Activated CD4-positive, alpha-beta T cell treated with anti-CD3 and anti-CD28 coated beads, Interleukin-2, amount 50 U/mL, for 1 hour (primary cell): Measurements from ENCODE around the gene MKI67.

Experiments
- DNase-seq: peaks from one replicate; pipeline ENCODE4 v3.0.0-alpha.2; 2020

MKI67 gene

GRCh38 chr10:128080231-128080630, 46.0 kb downstream of the MKI67 start:
- no peak for DNase-seq

DNA sequence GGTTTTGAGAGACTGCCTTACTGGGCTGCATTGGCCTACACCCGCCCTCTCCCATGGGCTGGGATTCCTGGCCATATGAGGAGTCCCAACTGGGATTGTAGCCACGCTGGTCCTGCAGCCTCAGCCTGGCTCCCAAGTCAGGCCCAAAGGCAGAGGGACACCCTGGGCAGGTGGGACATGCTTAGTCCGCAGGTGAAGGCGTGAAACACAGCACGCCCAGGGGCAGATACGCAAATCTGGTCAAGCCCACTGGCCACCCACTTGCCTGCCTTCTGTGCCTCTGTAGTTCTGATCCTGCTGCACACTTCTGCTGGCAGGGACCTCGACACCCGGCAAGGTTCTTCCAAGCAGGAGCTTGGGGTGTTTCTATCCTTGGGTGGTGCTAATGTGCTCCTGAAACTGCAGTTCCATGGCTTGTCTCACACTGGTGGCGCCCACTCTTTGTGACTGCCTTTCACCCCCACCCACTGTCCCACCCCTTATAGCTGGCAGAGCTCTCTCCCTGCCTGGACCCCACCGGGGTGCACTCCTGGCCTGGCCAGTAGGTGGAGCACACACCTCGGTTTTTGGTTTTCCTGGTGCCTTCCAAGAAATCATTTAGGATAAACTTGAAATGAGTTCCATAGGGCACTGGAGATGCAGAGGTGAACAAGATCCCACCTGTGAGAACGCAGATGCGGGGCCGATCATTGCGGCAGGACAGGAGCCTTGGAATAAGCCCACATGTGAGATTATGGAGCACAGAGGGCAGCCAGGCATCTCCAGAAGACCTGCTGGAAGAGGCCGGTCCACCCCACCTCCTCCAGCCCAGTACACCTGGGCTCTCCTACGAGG, 47.9 kb downstream of the MKI67 start:
- DNase-seq, result peak; percentile 36

DNA sequence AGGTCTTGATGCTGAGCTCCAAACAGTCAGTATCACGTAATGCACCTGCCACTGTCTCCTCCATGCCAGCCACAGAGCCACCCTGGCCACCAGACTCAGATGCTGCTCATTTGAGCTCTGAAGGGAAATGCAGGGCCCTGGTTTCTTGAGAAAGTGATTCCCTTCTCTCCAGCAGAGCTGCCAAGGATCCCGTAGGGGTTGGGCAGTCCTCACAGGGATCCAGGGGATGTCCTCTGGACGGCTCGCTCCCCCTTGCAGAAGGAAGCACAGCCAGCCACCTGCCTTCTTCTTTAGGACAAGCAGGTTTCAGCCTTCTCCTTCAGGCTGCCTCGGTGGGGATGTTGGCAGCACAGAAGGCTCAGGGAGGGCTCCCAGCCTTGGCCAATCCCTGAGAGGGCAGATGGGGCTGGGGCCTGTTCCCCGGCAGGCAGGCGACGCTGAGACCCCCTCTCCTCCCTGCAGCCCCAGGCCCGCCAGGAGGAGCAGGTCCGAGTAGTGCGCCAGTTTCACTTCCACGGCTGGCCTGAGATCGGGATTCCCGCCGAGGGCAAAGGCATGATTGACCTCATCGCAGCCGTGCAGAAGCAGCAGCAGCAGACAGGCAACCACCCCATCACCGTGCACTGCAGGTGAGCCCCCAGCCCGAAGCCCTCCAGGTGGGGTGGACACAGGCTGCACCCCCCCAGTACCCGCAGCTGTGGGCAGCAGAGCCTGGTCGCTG, 48.9 kb downstream of the MKI67 start:
- no peak for DNase-seq

GRCh38 chr10:128074589-128074988, 51.6 kb downstream of the MKI67 start:
- DNase-seq, result no peak

- DNase-seq, result no peak
Observed at GRCh38 chr10:128073890-128074289, 52.3 kb downstream of the MKI67 start.

DNA sequence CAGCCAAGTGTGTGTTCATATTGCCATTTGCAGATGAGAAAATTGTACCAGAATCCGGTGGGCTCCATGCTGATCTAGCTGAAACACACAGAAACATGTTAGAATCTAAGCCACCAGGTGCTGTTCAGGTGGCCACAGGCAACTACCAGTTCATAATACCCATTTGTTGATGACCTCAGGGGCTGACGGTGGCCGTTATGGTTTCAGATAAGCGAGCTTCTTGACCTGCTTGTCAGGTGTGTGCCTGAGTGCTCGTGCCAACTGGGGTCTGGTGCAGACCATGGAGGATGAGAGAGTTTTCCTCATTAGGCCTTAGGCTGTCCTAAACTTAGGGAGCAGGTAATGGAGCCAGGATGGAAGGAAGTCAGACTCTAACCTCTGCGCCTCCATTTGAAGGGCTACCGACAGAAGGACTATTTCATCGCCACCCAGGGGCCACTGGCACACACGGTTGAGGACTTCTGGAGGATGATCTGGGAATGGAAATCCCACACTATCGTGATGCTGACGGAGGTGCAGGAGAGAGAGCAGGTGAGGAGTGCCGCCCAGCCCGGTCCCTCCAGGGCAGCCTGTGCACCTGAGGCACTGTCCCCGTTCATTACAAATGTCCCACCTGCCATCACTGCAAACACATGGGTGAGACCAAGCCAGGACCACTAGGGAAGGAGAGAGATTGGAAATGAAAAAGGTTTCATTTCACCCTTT, 53.1 kb downstream of the MKI67 start:
- no peak for DNase-seq

DNA sequence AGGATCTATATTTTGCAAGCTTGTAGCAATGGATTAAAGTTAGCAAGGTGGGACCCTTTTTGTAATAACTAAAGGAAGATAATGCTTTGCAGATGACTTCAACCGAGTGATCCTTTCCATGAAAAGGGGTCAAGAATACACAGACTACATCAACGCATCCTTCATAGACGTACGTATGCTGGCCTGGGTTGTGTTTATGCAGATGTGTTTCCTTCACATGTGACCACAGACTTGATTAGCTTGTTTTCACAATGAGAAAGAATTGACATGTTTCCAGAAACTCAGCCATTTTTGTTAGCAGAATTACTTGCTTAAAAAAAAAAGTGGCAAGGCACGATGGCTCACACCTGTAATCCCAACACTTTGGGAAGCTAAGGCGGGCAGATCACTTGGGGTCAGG, 54.2 kb downstream of the MKI67 start:
- no peak for DNase-seq

GRCh38 chr10:128071417-128071782, 54.8 kb downstream of the MKI67 start:
- no peak for DNase-seq

GRCh38 chr10:128070721-128071416, 55.4 kb downstream of the MKI67 start:
- no peak for DNase-seq

GRCh38 chr10:128070161-128070560, 56.1 kb downstream of the MKI67 start:
- DNase-seq, result no peak

DNA sequence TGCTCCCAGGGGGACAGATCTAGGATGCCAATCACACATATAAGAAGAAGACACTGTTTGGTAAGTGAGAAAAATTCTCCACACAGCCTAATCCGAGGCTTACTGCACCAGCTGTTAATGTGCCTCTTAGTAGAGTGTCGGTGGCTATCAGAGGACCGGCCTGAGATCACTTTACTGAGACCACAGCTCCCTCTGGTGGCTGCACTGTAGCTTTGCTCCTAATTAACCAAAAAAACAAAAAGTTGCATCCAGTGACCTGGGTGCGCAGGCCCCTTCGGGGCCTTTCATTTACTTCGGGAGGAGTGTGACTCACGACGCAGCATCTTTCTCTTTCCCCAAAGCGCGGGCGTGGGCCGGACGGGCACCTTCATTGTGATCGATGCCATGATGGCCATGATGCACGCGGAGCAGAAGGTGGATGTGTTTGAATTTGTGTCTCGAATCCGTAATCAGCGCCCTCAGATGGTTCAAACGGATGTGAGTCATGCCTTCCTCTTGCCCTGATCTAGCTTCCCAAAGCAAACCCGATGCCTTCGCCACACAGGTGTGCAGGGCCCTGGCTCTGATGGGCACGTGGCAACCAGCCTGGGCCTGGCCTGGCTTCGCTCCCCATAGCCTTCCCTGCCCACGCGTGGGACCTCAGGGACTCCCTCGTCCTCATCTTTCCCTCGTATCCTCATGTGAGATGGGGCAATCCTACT, 56.7 kb downstream of the MKI67 start:
- DNase-seq, result peak; percentile 86

DNA sequence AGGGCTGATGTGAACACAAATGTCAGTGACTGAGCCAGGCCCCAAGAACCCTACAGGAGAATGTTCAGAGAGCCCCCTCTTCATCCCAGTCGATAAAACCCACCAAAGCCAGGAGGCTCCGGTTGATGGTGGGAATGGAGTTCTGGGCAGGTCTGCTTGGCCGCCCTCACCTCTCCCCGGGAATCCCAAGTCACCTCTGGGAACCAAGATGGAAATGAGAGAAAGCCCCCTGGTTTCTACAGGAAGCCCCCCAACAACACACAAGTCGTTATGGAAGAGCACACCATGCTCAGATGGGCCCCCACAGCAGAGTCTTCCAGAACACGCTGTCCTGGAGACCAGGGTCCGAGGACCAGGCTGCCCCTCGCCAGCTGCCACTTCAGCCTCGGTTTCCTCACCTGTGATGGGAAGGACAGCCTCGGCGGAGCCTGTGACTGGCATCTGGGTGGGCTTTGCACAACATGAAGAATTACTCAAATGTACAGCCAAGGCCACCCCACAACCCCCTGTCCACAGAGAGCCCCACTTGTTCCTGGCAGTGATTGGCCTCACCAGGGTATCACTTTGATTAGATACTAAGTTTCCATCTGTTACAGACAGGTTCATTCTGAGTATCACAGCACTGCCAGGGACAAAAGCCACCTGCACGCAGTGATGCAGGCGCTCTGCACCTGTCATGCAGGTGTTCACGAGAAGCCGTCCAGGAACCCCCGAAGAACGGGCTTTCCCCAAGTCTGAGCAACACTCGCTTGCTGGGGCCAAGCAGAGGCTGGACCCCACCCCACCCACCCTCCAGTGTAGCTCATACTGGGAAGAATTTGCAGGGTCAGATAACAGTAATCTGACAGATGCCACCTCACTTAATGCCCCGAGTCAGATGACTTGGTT, 57.6 kb downstream of the MKI67 start:
- DNase-seq, result no peak

- no peak for DNase-seq
Observed at GRCh38 chr10:128067691-128068397, 58.4 kb downstream of the MKI67 start.

GRCh38 chr10:128066870-128067382, 59.3 kb downstream of the MKI67 start:
- no peak for DNase-seq

DNA sequence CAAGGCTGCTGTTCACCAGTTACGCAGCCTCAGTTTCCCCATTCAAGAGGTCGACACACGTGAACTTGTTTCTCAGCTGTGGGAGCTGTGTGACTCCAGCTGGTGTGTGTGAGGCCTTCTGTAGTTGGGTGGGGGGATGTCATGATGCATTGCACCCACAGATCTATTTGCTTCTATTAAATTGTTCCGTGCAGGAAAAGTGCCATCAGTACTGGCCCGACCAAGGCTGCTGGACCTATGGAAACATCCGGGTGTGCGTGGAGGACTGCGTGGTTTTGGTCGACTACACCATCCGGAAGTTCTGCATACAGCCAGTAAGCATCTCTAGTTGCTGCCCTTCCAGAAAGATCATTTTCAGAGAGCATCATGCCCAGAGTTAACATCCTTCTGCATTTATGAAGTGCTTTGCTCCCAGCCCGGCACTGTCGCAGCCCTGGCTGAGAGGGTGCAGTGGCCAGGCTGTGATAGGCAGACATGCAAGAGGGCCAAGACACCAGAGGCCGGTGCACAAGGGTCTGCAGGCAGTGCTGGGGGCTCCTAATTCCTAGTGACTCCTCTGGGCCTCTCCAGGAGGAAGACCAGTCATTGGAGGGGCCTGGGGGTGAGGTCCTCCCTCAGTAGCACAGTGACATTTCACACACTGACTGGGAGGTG, 60.2 kb downstream of the MKI67 start:
- no peak for DNase-seq

DNA sequence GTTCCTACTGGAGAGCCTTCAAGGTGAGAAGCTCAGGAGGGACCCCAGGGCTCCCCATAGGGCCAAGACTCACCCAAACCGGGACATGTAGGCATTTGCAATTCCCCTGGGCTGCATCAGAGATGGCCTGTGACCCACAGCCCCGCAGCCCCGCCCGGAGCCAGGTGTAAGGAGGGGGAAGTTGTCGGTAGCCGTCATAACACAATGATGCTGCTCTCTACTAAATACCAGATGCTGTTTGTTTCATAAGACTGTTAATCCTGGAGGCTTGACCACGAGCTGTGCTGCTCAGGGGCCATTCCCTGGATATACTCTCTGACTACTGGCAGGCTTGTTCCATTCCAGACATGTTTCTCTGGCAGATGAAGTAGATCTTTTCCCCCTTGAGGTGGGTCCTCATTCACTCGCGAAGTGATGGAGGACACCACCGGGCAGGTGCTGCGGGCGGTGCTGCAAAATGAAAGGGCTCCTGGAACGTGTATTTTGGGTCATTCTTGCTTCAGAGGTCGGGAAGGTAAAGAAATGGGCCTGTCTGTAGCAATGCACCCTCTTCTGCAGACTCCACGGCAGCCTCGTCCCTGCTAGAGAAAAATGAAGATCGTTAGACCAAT, 61.1 kb downstream of the MKI67 start:
- no peak for DNase-seq

DNA sequence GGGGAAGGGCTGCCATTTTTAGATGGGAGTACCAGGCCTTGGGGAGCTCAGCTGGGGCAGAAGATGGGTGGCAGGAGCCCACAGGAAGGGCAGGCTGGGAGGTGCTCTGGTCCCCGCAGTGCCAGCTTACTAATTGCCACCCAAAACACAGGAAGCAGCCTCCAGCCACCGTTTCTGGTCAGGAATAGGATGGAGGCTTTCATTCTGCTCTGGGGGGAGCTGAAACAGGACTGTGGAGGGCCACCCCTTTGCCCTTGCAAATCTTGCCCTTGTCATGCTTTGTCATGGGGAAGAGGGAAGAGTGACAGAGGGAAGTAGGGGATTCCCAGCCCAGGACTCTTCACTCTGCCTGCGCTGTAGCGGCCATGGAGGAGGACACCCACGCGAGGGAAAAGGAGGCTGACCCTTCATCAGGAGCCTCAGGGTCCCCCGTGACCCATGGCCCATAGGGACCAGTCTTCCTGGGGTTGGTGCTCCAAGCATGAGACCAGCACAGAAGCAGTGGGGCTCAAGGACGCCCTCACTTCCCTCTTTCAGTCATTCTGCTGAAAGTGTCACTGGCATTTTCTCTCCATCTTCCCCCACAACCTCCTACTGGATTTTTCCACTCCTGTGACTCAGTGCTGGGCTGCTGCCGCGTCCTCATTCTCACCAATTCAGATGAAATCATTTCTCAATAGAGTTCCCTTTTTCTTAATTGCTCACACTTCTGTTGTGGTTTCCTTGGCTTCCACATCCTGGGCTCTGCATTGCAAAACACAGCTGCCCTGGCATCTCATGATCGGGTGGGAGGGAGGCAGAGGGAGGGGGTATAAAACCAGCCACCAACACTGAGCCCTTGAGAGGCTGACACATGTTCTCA, 61.9 kb downstream of the MKI67 start:
- peak; percentile 50 for DNase-seq

DNA sequence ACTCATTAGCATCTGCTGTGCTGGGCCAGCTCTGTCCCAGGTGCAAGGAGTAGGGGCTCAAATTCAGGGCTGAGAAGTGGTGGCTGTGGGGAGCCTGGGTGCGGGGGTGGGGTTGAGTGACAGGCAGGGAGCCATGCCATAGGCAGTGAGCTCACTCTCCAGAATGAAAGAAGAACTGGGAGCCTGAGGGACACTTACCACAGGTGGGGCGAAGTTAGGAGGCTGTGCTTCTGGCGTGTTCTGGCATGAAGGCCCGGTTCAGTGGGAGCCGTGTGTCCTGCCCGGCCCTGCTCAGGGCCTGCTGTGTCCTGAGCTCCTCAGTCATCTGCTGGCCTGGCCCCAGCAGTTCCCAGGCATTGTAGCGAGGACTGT, 62.5 kb downstream of the MKI67 start:
- no peak for DNase-seq
